ENCODE results near the gene PLCB2.

- TF ChIP-seq ID3 (CRISPR knock-in tag; IDR thresholded peaks at IDR 0.05) = no peak
- TF ChIP-seq ID3 (tag; IDR thresholded peaks at IDR 0.05) = no peak
- TF ChIP-seq SRSF9 (IDR thresholded peaks at IDR 0.05; ENCODE audit: borderline replicate concordance, low read depth, low read length) = no peak
- TF ChIP-seq CTCF (IDR thresholded peaks at IDR 0.05 in 2 of 3, conservative IDR thresholded peaks at IDR 0.05 in 1 of 3; ENCODE audit: insufficient read depth in 2 of 3, low read depth in 1 of 3, low read length in 3 of 3) = no peak
- TF ChIP-seq MAZ (CRISPR knock-in tag; conservative IDR thresholded peaks at IDR 0.05 in 1 of 2, IDR thresholded peaks at IDR 0.05 in 1 of 2) = no peak
- no peak for TF ChIP-seq USF2 (CRISPR knock-in tag; IDR thresholded peaks at IDR 0.05)
- no peak for TF ChIP-seq EP300 (IDR thresholded peaks at IDR 0.05; ENCODE audit: low read length)
- TF ChIP-seq DNMT1 (IDR thresholded peaks at IDR 0.05) = no peak
- TF ChIP-seq NELFE (IDR thresholded peaks at IDR 0.05; ENCODE audit: insufficient read depth, insufficient read length) = no peak
- TF ChIP-seq ETV6 (IDR thresholded peaks at IDR 0.05; ENCODE audit: borderline replicate concordance in 1 of 2, low read depth in 2 of 2, low read length in 1 of 2) = no peak
- TF ChIP-seq ETV6 (CRISPR knock-in tag; IDR thresholded peaks at IDR 0.05; ENCODE audit: borderline replicate concordance) = no peak
Observed at GRCh38 chr15:40242213-40242599, 65.5 kb downstream of the PLCB2 start.
